Heart right ventricle (tissue), 16 donors: ENCODE results near the gene GADL1. TPM values are rescaled to one million over a fixed set of nuclear protein-coding genes. Genes with fewer than 3 reads are reported as not detected.
A peak's percentile ranks its signal among the peaks of the same experiment; 100 is the strongest.

Experiments used
- ATAC-seq, 8 donors: fragments of 200-7000 bp; cut with Tn5 transposase; one replicate each; pipeline ENCODE4 v1.9.1; 2020; ENCODE audit warnings: mild to moderate bottlenecking in 8 of 8, moderate library complexity in 8 of 8, moderate number of reproducible peaks in 1 of 8
- DNase-seq, 2 donors: peaks; one replicate each; pipeline ENCODE4 v3.0.0-alpha.2; 2020
- H3K27ac ChIP-seq, 10 donors: fragments of 200-600 bp; sonication (generic) in 2 of 10; one replicate each; pipeline versions ENCODE4 v1.5.0 to v1.8.0; 2020 to 2022; ENCODE audit warnings: mild to moderate bottlenecking in 3 of 10
- H3K27me3 ChIP-seq, 7 donors: fragments of 200-600 bp; one replicate each; pipeline ENCODE4 v1.8.0; 2021 to 2022; ENCODE audit warnings: mild to moderate bottlenecking in 2 of 7
- H3K36me3 ChIP-seq, 9 donors: fragments of 200-600 bp; sonication (generic) in 1 of 9; one replicate each; pipeline versions ENCODE4 v1.5.0 to v1.8.0; 2020 to 2022; ENCODE audit warnings: mild to moderate bottlenecking in 2 of 9
- H3K4me1 ChIP-seq, 9 donors: fragments of 200-600 bp; sonication (generic) in 1 of 9; one replicate each; pipeline versions ENCODE4 v1.5.0 to v1.8.0; 2020 to 2022; ENCODE audit warnings: mild to moderate bottlenecking in 4 of 9
- H3K4me3 ChIP-seq, 10 donors: fragments of 200-600 bp; sonication (generic) in 2 of 10; one replicate each; pipeline versions ENCODE4 v1.5.0 to v1.8.0; 2020 to 2022; ENCODE audit warnings: mild to moderate bottlenecking in 7 of 10, moderate library complexity in 2 of 10
- H3K9me3 ChIP-seq, 11 donors: fragments of 200-600 bp in 10 of 11; sonication (generic) in 2 of 11; one replicate each; pipeline versions ENCODE4 v1.5.0 to v1.8.0; 2013 to 2022; ENCODE audit warnings: mild to moderate bottlenecking in 2 of 11, control low read depth in 1 of 11, moderate library complexity in 1 of 11
- WGBS, 2 donors: extraction: QIAGEN DNeasy Blood & Tissue Kit; methylation state at CpG; one replicate each; pipeline ENCODE4 v1.1.7; 2013; ENCODE audit warnings: inconsistent platforms in 1 of 2; 5-methylcytosine and 5-hydroxymethylcytosine counted together
- intact Hi-C, 10 donors: fragments of 100-400 bp; cut with DNase I; formaldehyde crosslinking; loops; one replicate each; pipeline versions ENCODE4 v1.11.1 to v1.14.2; 2022
- polyA plus RNA-seq, 2 donors: library from polyadenylated mRNA; stranded (reverse); fragments of 200-250 nt; gene quantifications; one replicate each; pipeline ENCODE4 v1.2.3, GENCODE V29; 2013
- total RNA-seq, 10 donors: library from RNA; stranded (reverse); fragmentation: NEBNext Ultra II Directional in 3 of 10; extraction: Animal tissue kit (Norgen Biotek cat#: 25700) in 3 of 10; gene quantifications; one replicate each; pipeline versions ENCODE4 v1.2.1 to v1.2.4, GENCODE V29; 2021 to 2023
- TF ChIP-seq, protein P1 (sequence below), 9 donors: fragments of 200-600 bp; sonication (generic) in 2 of 9; IDR thresholded peaks; one replicate each; pipeline versions ENCODE4 v1.5.0 to v1.8.0; 2021 to 2022; ENCODE audit warnings: antibody characterized with exemption in 9 of 9, mild to moderate bottlenecking in 5 of 9, moderate library complexity in 1 of 9
- donor health status: Arrhythmogenic right ventricular cardiomyopathy.
- donor health status: ischemic (EF 13 %, LVEDD 7.1; RV severe dilation, severe dysfunction).
- donor health status: healthy with polysubstance abuse.
- donor health status: DM: no; HTN: yes; CAD: no.
- donor health status: DM: no; HTN: no; CAD: no.
- donor health status: ischemic (EF 25% LVEDD 6.9; RV normal size, moderate dysfunction).
- donor health status: ischemic (EF 25% LVEDD 5.7; RV mildly dilated, moderate dysfunction).
- donor health status: healthy.
- donor health status: DM: yes; HTN: yes; CAD: no.
- donor health status: Ischemic cardiomyopathy.
- donor health status: ischemic (EF 35%, LVEDD 5.7; RV mildly dilated, moderate dysfunction).
- donor health status: nonischemic (EF 11% LVEDD 7.7; RV severe dilation, severe dysfunction).
- donor health status: DM: yes; HTN: yes; CAD: no.
- donor health status: PGD.
- donor health status: ischemic (EF 29% LVEDD 5.4; RV normal size, mild dysfunction).
- donor health status: nonischemic (EF 23%, LVEDD 6.1; RV moderate dilation, normal function).

Gene GADL1
- total and polyA plus RNA-seq, 12 donors, result 0.12 to 1.6 (median 0.40) TPM; not detected in 4

GRCh38 chr3:30700702-30701321, 193.6 kb downstream of the GADL1 start:
- H3K36me3 ChIP-seq, result peaks cover 0 to 56% (median 0%) of the 10 kb centered on the region in 9 donors
- no peak overlapping the region for H3K4me3 ChIP-seq
- WGBS, 2 donors, result 93 to 99% methylated on average over 3 of the region's 3 CpGs
- no peak for DNase-seq
- no peaks in the 10 kb centered on the region for H3K27me3 ChIP-seq
- peaks cover 0 to 23% (median 13%) of the 10 kb centered on the region in 9 donors for H3K4me1 ChIP-seq
- H3K27ac ChIP-seq, result no peak overlapping the region
- intact Hi-C loops, result no loop called here
- H3K9me3 ChIP-seq, result peaks cover 0 to 12% (median 0%) of the 10 kb centered on the region in 11 donors
- no peak for ATAC-seq
- TF ChIP-seq, protein P1, sequence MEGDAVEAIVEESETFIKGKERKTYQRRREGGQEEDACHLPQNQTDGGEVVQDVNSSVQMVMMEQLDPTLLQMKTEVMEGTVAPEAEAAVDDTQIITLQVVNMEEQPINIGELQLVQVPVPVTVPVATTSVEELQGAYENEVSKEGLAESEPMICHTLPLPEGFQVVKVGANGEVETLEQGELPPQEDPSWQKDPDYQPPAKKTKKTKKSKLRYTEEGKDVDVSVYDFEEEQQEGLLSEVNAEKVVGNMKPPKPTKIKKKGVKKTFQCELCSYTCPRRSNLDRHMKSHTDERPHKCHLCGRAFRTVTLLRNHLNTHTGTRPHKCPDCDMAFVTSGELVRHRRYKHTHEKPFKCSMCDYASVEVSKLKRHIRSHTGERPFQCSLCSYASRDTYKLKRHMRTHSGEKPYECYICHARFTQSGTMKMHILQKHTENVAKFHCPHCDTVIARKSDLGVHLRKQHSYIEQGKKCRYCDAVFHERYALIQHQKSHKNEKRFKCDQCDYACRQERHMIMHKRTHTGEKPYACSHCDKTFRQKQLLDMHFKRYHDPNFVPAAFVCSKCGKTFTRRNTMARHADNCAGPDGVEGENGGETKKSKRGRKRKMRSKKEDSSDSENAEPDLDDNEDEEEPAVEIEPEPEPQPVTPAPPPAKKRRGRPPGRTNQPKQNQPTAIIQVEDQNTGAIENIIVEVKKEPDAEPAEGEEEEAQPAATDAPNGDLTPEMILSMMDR (IDR thresholded peaks at IDR 0.05), result no peak

- intact Hi-C loops, result loop anchor here (2.0 to 10.0 kb wide), 12 partner anchors 185 to 655 kb away; no protein-coding TSS in a partner anchor
These were observed 194.5 kb downstream of the GADL1 start for GRCh38 chr3:30699927-30700326.

GRCh38 chr3:30698549-30698948, 195.9 kb downstream of the GADL1 start:
- DNase-seq (no peak), ATAC-seq (no peak)
- no peak overlapping the region for H3K27ac ChIP-seq
- H3K36me3 ChIP-seq, result peaks cover 0 to 78% (median 3%) of the 10 kb centered on the region in 9 donors
- peaks cover 3 to 44% (median 22%) of the 10 kb centered on the region in 9 donors for H3K4me1 ChIP-seq
- H3K4me3 ChIP-seq, result no peak overlapping the region
- 72 to 74% methylated on average over 2 of the region's 2 CpGs for WGBS, 2 donors
- TF ChIP-seq, protein P1 (IDR thresholded peaks at IDR 0.05), result no peak
- H3K9me3 ChIP-seq, result peaks cover 0 to 11% (median 0%) of the 10 kb centered on the region in 11 donors
- intact Hi-C loops, result loop anchor here (2.0 to 10.0 kb wide), 12 partner anchors 184 to 654 kb away; no protein-coding TSS in a partner anchor
- H3K27me3 ChIP-seq, result no peaks in the 10 kb centered on the region

More at GRCh38 chr3:30699927-30700326, 194.5 kb downstream of the GADL1 start:
- peaks cover 0 to 65% (median 3%) of the 10 kb centered on the region in 9 donors for H3K36me3 ChIP-seq
- H3K27me3 ChIP-seq, result no peaks in the 10 kb centered on the region
- DNase-seq, result no peak
- WGBS, 2 donors, result 93 to 98% methylated on average over 4 of the region's 4 CpGs
- H3K27ac ChIP-seq, result no peak overlapping the region
- no peak for ATAC-seq
- TF ChIP-seq, protein P1 (IDR thresholded peaks at IDR 0.05), result no peak
- H3K9me3 ChIP-seq, result peaks cover 0 to 12% (median 0%) of the 10 kb centered on the region in 11 donors
- peaks cover 0 to 32% (median 19%) of the 10 kb centered on the region in 9 donors for H3K4me1 ChIP-seq
- H3K4me3 ChIP-seq, result no peak overlapping the region

DNA sequence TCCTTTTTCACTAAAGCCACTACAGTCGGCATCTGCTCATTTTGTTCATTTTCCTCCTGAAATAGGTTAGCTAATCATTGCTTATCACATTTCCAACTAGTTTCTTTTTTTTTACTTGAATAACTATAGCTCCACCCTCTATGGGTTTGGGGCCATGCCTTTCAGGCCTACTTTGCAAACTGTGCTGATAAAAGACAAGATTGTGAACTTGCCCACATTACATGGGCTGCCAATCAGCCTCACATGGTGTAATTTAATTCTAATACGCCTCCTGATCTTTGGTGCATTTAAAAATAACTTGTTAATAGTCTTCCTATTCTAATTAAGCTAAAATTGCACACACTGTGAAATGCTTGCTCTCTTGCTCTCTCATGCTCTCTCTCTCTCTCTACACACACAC, 197.6 kb downstream of the GADL1 start:
- DNase-seq (no peak), ATAC-seq (no peak)
- 32 to 55% methylated on average over 2 of the region's 2 CpGs for WGBS, 2 donors
- H3K36me3 ChIP-seq, result peaks cover 0 to 95% (median 6%) of the 10 kb centered on the region in 9 donors
- TF ChIP-seq, protein P1 (IDR thresholded peaks at IDR 0.05), result no peak
- H3K4me1 ChIP-seq, result peaks cover 3 to 61% (median 35%) of the 10 kb centered on the region in 9 donors
- H3K27me3 ChIP-seq, result no peaks in the 10 kb centered on the region
- peak overlapping the region in 6 of 10 donors; percentile 42 to 68 (median 54) for H3K27ac ChIP-seq
- H3K4me3 ChIP-seq, result no peak overlapping the region
- intact Hi-C loops, result loop anchor here in 9 of 10 donors (5.0 to 10.0 kb wide), 11 partner anchors 182 to 652 kb away; no protein-coding TSS in a partner anchor
- no peaks in the 10 kb centered on the region for H3K9me3 ChIP-seq
